Keratinocyte (primary cell): Measurements from ENCODE around the gene PPP5C.

Experiments used
- CTCF ChIP-seq, 3 experiments: IDR thresholded peaks in 1 of 3; conservative IDR thresholded peaks in 1 of 3; optimal IDR thresholded peaks in 1 of 3; 2 replicates in 2 of 3; 3 replicates in 1 of 3; pipeline versions ENCODE3 to v1.5.1; 2011; ENCODE audit warnings: low read length in 3 of 3, mild to moderate bottlenecking in 3 of 3, moderate library complexity in 2 of 3, control low read depth in 1 of 3, inconsistent platforms in 1 of 3; ENCODE audit not compliant: insufficient read depth in 2 of 3; ENCODE audit errors: extremely low read depth in 1 of 3
- EZH2 ChIP-seq: IDR thresholded peaks from one replicate; pipeline ENCODE4 v1.6.1; 2012; ENCODE audit warnings: inconsistent platforms, mild to moderate bottlenecking, low read length, moderate library complexity

GRCh38 chr19:46369817-46370216 is 22.9 kb downstream of the PPP5C start:
- TF ChIP-seq CTCF (optimal IDR thresholded peaks at IDR 0.05 in 1 of 3, IDR thresholded peaks at IDR 0.05 in 1 of 3, conservative IDR thresholded peaks at IDR 0.05 in 1 of 3; ENCODE audit: extremely low read depth in 1 of 3, insufficient read depth in 2 of 3, low read length in 3 of 3): no peak
- TF ChIP-seq EZH2: no peak
